Fibroblast of gingiva (primary cell): Measurements from ENCODE around the gene RIPOR3.
"Not testable (repeated sequence)": the region's sequence is repeated elsewhere in the genome, so short reads cannot be mapped to it uniquely, and the experiment has no call there.

Experiments
- DNase-seq: peaks from one replicate; pipeline ENCODE4 v3.0.0-alpha.2; 2011; ENCODE audit warnings: low read depth

Gene RIPOR3

DNA sequence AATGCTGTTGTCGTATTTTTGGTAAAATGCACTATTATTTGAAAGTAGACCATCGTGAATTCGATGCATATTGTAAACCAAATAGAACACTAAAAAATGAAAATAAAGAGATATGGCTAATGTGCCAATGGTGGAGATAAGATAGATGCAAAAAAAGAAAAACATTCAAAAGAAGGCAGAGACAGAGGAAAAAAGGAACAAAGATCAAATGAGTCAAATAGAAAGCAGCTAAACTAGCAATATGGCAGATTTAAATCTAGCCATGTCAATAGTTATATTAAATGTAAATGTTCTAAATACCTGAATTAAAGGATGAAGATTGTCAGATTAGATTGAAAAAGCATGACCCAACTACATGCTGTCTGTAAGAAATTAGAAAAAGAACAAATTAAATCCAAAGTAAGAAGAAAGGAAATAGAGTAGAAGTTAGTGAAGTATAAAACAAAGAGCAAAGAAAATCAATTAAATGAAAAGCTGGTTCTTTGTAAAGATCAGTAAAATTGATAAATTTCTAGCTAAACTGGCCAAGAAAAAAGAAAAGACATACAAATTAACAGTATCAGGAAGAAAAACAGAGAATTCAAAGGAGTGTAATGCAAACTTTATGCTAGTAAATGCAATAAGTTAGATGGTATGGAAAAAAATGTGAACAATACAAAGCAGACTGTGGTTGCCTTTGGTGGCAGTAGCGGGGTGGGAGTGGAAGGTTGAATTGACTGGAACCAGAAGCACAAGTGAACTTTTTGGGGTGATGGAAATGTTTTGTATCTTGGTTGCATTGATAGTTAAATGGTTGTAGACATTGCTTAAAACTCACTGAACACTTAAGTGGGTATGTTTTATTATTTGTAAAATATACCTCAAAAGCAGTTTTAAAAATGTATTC is 136.4 kb downstream of the RIPOR3 start:
- no peak for DNase-seq

GRCh38 chr20:50552979-50553378 is 138.4 kb downstream of the RIPOR3 start:
- no peak for DNase-seq

DNA sequence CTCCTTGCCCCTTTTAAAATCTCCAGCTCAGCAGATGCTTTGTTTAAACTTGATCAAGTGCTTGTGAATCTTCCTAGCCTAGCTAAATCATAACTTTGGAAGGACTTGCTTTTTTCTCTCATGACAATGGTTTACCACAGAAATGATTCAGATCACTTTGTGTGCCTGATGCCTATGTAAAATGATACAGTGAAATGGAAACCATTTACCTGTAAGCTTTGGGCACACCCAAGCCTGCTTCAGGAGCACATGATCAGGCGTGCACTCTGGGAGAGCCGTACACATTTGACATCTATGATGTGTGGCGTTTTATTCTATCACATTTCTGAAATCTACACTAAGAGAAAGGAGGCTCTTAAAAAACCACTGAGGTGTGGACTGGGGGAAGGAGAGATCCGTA is 140.1 kb downstream of the RIPOR3 start:
- no peak for DNase-seq

- DNase-seq: no peak
Measured at GRCh38 chr20:50550531-50550930, 140.8 kb downstream of the RIPOR3 start.

GRCh38 chr20:50548396-50548795 is 142.9 kb downstream of the RIPOR3 start:
- no peak for DNase-seq

GRCh38 chr20:50547964-50548363 is 143.4 kb downstream of the RIPOR3 start:
- no peak for DNase-seq

- no peak for DNase-seq
Measured at GRCh38 chr20:50546729-50547314, 144.5 kb downstream of the RIPOR3 start.

GRCh38 chr20:50545126-50545525 is 146.2 kb downstream of the RIPOR3 start:
- no peak for DNase-seq

DNA sequence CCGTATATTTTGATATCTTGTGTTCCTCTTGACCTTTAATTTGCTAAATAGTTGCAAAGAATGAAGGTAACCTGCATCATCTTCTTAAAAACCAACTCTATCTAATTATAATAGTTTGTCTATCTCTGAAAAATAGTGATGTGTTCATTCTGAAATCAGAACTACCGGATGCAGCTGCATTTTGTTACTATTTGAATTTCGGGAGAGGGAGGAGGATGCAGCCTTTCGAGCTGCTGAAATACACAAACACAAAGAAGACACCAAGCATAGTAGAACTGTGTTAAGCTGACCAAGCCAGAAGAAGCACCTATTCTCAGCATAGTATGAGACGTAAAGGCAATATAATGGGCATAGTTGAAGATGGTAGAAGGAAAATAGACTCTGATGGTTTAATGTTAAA is 148.0 kb downstream of the RIPOR3 start:
- no peak for DNase-seq

DNA sequence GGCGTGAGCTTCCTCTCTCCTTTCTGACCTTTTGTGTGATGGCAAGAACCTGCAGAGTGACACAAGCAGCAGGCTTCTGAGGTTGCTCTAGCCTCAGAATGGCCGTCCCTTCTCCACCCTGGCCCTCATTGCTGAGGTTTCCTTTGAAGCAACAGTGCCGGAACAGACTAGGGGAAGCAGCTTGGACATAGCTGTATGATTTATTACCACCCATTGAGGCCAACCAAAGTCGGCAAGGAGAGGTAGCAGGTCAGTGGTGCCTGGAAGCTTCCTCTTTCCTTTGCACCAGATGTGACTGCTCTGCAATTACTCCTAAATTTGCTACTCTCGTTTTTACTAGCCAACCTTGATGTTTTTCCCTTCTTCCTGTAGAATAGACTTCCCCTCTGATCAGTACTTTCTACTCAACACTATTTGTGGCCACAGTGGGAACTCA is 149.7 kb downstream of the RIPOR3 start:
- DNase-seq: no peak

DNA sequence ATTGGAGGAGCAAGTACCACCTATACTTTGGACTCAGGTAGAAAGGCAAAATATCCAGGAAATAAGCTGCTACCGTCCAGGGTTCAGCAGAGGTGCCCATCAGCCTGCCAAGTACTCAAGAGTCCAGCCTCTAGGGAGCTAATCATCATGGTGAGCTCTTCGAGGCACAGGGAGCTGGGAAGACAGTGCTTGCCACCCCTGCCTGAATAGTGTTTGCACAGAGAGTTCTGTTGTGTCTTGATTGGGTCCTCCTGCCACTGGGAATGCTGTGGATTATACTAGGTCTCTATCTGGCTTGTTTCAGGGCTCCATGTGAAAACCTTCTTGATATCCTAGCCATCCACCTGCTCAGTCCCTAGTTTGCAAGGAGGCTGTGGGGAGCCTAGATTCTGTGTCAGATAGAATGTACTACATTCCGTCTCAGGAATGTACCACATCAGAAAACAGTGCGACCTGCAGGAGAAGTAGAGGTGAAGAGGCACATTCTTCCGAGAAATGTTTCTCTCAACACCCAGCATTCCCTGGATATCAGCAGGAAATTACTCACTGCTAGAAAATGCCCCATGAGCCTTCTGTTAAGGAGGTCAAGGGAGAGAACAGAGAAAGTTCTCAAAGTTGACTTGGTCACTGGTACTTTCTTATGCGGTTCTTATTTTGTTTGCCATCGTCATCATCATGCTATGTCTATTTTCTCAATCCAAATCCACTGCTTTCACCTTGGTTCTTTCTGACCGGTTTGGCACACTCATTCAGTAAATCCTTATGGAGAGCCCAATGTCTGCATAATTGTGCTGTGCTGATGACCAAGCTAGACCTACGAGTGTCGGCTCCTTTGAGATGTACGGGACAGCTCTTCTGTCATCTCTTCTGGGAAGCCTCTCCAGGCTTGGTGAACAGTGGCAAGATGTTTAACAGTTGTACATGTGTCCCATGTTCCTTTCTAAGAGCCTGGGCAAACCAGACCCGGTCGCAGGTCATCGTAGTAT is 150.4 kb downstream of the RIPOR3 start:
- DNase-seq: peak; percentile 57

DNA sequence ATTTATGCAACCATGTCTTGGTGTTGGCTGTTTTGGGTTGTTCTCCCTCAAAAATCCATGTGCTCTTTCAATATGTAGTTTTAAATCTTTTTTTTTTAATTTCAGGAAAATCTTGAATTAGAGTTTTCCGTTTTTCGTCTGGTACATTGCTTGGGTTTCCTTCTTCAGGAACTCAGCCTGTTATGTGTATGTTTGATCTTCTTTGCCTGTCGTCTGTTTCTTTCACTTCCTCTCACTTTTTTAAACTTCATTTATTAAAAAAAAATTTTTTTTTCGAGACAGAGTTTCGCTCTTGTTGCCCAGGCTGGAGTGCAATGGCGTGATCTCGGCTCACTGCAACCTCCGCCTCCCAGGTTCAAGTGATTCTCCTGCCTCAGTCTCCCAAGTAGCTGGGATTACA is 151.5 kb downstream of the RIPOR3 start:
- DNase-seq: not testable (repeated sequence)

DNA sequence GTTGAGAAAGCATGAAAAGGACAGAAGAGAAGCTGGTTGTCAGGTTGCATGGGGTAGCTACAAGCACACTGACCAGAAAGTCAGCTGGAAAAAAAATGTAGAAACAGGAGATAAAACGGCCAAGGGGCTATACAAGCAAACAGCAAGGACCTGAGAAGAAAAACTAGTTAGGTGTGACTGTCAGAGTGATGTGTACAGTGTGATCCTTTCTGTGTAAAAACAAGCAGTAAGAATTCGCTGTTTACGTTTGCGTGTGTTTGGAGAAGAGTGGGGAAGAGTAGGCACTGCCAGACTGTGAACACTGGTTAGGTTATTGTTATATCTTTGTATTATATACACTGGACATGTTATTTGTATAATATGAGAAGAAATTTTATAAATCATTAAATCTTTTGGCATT is 153.1 kb downstream of the RIPOR3 start:
- DNase-seq: no peak

- DNase-seq: no peak
Measured at GRCh38 chr20:50537546-50538201, 153.7 kb downstream of the RIPOR3 start.

DNA sequence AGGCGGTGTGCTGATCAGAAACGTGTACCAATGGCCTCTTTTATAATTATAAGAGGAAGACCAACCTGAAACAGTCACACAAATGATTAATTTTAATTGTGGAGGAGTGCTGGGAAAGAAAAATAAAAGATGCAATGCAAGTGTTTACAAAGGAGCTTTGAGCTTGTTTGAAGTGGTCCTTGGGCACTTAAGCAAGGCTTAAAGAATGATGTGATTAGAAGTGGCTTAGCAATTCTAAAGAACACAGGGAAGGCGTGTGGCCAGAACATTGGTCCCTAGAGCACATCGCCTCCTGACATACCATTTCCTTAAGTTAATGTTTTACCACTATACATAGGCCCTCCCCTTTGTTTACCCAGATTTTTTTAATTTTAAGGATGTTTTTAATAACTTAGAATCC is 155.0 kb downstream of the RIPOR3 start:
- DNase-seq: peak; percentile 54
